Activated T-helper 9 cell treated with anti-CD3 and anti-CD28 coated beads, Interleukin-2, amount 50 U/mL, for 16 hours (primary cell): ENCODE data around the gene OTOP1.
"Not testable (repeated sequence)": the region's sequence is repeated elsewhere in the genome, so short reads cannot be mapped to it uniquely, and the experiment has no call there.

ENCODE experiments used
- DNase-seq: peaks from one replicate; pipeline ENCODE4 v3.0.0-alpha.2; 2020; ENCODE audit warnings: low read depth

OTOP1 gene

DNA sequence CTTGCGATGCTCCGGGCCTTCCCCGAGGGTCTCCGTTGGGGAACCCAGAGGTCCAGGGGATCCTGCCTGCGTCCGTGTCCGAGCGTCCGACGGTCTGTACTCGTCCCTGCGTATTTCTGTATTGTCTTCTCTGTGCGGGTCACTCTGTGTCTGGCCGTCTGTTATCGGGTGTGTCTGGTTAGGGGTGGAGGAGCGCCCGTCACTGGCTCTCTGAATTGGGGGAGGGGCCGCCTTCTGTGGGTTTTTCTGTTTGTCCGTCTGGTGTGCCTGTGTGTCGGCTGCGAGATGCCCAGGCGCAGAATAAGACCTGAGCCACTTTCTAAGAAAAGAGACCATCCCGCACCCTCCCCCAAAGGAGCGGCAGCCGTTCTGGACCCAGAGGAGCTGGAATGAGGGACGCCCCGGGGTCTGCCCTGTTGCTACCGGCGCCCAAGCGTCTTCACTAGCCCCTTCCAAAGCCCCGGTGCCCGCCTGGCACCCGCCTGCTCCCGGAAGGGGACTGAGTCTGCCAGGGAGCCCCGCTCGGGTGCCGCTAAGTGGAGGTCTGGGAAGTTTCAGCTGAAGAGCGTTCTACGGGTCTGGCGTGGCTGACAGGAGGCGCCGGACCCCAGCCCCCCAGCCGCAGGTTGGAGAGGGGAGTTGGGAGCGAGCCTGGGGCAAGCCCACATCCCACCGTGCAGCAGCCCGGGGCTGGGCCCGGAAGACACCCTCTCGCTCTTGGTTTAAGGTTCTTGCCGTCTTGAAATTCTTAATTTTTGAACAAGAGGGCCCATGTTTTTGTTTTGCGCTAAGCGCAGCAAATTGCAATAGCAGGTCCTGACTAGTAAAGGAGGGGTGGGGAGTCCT is 1.0 kb upstream of the OTOP1 start:
- DNase-seq, result no peak

DNA sequence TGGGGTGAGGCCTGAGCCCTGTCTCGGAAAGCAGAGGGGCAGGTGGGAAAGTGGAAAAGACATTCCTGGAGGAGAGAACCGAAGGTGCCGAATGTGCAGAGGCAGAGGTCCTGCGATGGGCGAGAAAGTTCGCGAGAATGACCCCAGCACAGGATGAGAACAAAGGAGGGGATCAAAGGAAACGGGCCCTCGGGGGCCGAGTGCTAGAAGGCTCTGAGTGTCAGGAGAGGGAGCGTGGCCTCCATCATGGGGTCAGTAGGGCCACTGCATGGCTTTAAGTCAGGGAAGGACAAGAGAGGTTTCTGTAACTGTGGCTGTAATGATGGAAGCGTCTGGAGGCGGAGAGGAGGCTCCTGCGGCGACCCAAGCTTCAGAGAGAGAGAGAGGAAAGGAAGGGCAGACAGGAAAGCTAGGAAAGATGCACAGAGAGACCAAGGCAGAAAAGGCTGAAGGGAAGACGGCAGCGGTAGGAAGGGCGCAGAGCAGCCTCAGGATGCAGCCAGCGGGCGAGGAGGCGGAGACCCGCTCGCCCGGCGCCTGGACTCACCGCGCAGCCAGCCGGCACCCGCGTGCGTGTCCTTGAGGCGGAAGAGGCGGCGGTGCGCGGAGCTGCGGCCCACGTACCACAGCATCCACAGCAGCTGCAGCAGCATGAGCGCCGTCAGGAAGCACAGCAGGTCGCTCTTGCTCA is 669 bp downstream of the OTOP1 start:
- DNase-seq, result no peak

DNA sequence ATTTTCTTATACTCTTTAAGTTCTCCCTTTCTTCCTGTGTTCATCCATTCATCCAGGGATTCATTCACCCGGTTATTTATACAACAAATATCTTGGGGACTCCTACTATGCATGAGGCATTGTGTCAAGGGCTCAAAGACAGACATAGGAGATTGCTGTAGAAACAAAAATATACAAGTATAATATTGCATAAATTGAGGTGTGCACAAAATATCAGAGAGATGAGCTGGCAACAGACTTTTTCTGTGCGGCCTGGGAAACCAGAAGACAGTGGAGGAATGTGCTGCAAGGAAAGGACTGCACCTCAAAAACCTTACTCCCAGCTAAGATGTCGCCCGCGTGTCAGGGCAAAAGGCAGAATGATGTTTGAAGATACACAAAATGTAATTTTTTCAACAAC is 9.6 kb downstream of the OTOP1 start:
- DNase-seq, result no peak

DNA sequence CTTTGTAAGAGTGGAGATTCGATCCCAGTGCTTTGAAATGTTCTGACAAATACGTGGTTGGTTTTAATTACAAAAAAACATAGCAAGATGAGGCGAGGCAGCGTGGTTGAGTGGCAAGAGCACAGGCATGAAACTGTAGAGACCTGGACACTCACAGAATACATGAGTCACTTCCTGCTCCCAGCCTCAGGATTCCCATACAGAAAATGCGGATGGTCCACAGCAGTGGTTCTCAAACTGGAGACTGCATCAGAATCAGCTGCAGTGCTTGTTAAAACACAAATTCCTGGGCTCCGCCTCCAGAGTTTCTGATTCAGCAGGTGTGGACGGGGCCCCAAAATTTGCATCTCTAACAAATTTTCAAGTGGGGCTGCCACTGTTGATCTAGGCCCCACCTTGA is 10.1 kb downstream of the OTOP1 start:
- no peak for DNase-seq

DNA sequence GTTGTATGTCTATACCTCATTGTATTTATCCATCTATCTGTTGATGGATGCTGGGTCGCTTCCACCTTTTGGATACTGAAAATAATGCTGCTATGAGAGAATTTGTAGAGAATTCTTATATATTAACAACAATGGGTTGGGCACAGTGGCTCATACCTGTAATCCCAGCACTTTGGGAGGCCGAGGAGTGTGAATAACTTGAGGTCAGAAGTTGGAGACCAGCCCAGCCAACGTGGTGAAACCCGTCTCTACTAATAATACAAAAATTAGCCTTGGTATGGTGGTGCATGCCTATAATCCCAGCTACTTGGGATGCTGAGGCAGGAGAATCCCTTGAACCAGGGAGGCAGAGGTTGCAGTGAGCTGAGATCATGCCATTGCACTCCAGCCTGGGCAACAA is 13.1 kb downstream of the OTOP1 start:
- not testable (repeated sequence) for DNase-seq

DNA sequence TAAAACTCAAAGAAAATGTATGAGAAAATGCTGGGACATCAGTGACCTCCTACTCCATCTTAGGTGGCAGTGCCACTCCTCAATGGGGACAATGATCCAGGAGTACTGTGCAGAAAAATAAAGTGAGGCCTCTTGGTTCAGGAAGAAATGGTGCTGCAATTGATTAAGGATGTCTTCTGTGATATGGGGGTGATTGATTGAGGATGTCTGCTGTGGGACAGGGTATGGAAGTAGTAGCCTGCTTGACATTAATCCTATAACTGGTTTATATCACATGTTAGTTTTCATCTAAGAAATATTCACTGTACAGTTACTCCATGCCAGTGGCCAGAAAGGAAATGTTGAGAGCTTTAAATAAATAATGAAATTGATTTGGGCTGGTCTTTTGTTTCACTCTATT is 20.5 kb downstream of the OTOP1 start:
- no peak for DNase-seq

DNA sequence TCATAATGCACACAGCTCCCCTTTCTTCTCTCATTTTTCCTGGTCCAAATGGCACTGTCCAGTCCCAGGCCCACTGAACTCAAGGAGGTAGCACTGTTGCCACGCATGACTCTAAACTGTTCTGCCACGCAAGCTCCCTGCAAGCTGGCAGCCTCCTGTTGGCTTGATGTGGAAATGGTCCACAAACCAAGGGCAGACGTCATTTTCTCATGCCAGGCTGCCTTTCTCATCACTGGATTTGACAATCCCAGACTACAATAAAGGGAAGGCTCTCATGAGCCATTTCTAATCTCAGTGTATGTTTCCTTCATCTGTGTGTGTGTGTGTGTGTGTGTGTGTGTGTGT is 22.4 kb downstream of the OTOP1 start:
- no peak for DNase-seq

DNA sequence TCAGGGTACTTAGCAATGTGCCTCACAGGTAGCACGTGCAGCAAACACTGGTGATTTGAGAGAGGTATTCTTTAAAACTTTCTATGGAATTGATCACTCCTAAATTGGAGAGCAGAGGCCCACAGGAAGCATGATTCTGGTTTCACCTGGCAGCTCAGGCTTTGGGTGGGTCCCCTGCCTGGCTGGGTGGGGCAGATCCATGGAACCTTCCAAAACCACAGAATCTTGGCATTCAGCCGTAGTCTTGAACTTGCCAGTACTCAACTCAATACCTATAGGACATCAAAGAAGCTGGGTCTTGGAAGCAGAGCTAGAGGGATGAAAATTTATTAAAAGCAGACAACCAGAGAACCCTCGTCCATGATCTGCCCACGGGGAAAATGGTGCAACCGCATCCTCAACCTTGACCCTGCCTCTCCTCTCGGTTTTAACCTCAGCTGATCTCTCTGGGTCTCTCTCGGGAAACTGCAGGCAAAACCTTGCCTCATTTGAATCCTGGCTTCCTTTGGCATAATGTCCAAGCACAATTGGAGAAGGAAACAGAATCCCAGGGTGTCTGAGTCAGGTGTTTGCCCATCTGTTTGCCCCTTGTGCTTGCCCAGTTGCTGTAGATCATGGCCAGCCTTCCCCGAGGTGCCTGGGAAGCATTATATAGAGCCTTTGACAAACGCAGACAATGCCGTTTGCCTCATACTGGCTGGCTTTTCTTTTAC is 22.9 kb downstream of the OTOP1 start:
- DNase-seq, result no peak

DNA sequence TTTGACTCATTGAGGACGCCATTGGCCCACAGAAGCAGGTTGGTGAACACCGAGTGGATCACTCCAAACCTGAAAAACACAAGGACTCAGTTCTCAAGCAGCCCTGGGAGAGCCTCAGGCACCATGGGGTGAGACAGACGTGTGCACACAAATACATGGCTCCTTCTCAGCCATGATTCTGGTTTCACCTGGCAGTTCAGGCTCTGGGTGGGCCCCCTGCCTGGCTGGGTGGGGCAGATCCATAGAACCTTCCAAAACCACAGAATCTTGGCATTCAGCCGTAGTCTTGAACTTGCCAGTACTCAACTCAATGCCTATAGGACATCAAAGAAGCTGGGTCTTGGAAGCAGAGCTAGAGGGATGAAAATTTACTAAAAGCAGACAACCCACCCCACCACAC is 24.2 kb downstream of the OTOP1 start:
- DNase-seq, result no peak

DNA sequence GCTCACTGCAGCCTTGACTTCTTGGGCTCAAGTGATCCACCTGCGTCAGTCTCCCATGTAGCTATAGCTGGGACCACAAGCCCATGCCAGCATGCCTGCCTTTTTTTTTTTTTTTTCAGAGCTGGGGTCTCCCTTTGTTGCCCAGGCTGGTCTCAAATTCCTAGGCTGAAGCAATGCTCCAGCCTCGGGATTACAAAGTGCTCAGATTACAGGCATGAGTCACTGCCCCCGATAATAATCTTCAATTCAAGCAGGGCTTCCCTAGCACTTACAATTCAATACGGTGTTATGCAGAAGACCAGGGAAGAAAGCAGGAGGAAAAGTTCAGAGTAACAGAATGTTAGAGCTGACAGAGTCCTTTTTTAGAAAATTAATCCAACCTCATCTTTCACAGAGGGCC is 26.1 kb downstream of the OTOP1 start:
- DNase-seq, result no peak

DNA sequence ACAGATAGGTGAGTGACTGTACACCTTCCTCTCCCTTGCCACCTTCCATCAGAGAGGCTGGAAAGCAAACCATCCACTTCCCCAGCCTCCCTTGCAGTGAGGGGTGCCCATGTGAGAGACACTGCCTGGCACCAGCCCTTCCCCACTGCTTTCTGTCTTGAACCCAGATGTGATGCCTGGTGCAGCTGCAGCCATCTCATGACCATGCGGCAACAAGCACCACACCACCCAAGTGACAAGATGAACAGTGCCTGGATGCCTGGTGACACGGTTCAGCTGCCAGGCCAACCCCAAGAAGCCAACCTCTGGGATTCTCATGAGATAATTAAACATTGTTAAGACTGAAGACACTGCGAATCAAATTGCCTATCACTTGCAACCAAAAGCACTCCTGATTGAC is 31.4 kb downstream of the OTOP1 start:
- DNase-seq, result no peak

DNA sequence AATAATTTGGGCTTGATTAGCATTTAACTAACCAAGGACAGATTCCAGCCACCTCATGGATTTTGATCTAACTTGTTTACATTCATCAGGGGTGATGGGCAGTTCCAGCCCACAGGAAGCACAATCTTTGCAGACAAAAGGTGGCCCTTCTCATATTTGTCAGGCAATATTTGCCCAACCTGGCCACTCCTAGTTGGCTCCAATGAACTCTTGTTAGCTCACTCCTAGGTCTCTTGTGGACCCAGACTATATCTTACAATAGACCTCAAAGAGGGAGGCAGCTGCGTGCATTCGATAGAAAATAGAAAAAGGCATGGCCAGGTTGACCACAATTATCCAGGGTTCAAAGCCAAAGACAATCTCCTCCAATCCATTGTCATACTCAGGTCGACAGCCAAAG is 38.2 kb downstream of the OTOP1 start:
- not testable (repeated sequence) for DNase-seq

DNA sequence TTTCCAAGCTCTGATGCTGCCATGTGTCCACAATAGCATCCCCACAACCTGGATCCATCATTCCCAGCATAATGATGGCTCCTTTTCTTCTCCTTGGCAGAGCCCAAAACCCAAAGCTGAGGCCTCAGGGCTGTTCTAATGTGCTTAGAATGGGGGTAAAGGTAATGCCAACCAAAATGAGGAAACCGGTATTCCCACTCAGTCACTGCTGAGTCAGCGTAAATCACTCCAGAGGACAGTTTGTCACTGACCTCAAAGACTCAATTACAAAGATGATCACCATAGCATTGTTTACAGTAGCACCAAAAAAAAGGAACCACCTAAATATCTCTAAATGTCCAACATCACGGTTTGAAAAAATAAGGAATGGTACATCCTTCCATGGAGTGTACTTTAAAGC is 41.2 kb downstream of the OTOP1 start:
- DNase-seq, result no peak

DNA sequence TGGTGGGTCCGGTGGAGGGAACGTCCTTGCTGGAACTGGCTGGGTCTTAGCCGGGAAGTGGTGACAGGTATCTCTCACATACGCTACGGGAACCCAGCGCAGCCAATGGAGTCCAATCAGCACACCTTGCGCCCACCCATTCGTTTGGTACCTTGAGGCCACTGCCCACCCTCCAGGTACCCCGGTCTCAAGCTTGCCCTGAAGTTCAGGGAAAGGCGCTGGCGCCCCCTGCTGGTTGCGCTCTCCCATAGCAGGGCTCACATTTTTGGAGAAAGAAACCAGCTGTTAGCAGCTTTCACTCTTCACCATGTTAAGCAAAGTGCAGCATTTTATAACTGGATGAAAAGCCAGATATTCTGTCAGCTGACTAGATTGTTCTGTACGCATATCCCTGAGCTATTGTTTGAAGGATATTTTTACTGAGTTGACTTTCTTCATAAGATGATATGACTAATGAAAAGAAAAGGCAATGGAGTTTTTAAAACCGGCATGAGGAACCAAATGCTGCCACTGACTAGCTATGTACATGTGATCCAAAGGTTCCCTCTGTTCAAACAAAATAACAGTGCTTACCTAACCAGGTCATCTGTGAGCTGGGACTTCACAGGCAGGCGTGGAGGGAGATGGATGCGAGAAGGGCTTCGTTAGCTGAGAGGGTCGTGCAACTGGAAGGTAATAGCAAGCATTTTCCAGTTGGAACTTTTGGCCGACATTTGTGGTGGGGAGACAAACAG is 43.7 kb downstream of the OTOP1 start:
- DNase-seq, result no peak

DNA sequence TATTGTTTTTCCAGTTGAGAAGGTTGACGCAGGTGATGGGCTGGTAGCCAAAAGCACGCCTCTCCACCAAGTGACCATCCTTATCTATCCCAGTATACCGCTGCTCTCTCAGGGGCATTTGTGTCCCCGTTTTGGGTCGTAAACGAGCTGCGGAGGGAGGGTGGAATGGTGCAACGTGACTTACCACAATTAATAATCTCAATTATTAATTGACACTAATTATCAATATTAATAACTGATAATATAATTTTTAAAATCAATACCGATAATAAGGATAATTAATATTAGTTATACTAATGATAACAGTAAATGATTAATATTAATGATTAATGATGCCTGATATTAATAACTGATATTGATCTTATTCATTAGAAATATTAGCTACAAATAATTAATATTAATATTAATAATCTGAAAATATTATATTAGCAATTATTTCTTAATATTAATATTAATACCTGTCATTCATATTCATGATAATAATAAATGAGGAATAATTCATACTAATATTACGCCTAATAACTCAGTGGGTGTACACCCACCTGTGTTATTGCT is 56.1 kb downstream of the OTOP1 start:
- no peak for DNase-seq

DNA sequence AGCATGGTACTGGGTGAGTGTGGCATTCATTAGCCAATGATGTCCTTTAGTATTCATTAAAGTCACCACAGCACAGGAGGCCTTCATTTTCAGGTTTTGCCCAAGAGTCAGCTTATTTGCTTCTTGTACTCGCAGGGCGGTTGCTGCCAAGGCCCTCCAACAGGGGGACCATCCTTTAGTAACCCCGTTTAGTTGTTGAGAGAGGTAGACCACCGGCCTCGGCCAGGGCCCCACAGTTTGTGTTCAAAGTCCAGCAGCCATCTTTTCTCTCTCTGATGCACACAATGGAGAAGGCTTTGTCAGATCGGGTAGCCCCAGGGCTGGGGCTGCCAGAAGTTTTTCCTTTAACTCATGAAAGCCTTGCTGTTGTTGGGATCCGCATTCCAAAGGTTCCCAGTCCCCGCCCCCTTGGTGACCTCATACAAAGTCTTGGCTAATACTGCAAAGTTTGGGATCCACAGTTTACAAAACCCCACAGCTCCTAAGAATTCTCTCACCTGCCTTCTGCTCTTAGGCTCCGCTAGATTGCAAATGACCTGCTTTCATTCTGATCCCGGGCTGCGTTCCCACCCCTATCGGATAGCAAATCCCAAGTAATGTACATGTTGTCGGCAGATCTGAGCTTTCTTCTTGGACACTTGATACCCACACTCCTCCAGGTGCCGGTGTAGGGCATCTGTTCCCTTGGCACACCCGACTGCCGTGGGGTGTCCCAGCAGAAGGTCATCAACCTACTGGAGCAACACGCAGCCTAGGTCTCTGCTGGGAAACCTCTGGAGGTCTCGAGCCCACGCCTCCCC is 58.5 kb downstream of the OTOP1 start:
- not testable (repeated sequence) for DNase-seq

DNA sequence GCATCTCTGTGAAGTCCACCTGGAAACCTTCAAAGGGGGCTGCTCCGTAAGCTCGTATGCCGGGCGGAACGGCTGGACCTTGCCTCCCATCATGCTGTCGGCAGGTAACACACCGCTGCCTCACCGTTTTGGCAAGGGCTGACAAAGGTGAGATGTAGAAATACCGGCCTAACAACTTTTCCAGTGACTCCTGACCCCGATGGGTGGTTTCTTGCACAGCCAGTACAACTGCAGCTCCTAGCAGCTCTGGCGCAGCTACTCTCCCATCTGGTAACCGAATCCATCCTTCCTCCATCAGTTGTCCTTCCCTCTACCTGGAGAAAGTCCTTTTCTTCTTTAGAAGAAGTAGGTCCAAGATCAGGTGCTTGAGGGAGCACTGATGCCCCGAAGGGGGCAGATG is 59.7 kb downstream of the OTOP1 start:
- DNase-seq, result not testable (repeated sequence)

DNA sequence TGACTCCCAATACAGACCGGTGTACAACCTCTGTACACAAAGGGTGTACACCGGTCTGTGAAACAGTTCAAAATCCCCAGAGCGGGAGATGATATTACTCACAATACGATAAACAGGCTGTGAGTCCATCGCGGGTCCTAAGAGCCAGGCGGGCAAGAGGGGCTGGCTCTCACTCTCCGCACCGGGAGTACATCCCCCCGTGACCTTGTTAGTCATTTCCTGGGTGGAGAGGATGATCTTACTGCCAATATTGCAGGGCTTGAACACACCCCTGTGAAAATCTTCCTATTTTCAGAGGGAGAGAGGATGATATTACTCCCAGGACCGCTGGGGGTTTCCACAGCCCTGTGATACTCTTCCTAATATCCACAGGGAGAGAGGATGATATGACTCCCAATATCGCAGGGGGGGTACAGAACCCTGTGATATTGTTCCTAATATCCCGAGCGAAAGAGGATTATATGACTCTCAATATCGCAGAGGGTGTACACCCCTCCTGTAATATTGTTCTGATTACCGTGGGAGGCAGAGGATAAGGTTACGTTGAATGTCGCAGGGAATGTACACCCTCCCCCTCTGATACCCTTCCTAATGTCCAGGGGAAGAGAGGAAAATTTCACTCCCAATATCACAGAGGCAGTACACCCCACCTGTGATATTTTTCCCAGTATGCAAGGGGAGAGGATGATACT is 60.9 kb downstream of the OTOP1 start:
- not testable (repeated sequence) for DNase-seq

DNA sequence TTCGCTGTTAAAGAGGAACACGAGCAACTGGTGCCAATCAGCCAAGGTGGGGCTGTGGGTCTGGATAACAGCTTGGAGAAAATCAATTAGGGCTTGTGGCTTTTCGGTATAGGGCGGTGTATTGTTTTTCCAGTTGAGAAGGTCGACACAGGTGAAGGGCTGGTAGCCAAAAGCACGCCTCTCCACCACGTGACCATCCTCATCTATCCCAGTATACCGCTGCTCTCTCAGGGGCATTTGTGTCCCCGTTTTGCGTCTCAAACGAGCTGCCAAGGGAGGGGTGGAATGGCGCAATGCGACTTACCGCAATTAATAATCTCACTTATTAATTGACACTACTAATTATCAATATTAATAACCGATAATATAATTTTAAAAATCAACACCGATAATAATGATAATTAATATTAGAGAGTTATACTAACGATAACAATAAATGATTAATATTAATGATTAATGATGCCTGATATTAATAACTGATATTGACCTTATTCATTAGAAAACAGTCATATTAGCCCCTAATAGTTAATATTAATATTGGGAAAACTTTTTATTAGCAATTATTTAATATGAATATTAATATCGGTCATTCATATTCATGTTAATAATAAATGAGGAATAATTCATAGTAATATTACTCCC is 62.1 kb downstream of the OTOP1 start:
- not testable (repeated sequence) for DNase-seq

DNA sequence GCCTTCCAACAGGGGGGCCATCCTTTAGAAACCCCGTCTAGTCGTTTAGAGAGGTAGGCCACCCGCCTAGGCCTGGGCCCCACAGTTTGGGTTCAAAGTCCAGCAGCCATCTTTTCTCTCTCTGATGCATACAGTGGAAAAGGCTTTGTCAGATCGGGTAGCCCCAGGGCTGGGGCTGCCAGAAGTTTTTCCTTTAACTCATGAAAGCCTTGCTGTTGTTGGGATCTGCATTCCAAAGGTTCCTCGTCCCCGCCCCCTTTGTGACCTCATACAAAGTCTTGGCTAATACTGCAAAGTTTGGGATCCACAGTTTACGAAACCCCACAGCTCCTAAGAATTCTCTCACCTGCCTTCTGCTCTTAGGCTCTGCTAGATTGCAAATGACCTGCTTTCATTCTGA is 64.5 kb downstream of the OTOP1 start:
- DNase-seq, result not testable (repeated sequence)
